ENCODE measurements around the gene KDM5C. TPM values are rescaled to one million over a fixed set of nuclear protein-coding genes. Genes with fewer than 3 reads are reported as not detected.

The KDM5C gene
- total RNA-seq, 1 donor from 2014 or later: 99.8 TPM

DNA sequence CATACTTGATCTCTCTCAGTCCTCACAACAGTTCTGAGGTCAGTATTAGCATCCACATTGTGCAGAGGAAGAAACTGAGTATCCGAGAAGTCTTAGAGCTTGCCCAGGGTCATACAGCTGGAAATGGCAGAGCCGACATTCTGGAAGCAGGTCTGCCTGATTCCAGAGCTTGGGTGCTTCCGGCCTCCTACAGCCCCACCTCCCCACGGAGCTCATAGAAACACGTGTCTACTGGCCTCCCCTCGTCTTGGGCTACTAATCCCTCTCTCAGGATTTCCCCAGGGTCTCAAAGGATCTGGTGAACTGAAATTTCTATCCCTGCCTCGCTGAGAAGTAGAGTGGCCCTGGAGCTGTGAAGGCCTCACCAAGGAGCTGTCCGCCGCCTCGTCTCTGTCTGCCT, 12.0 kb upstream of the KDM5C start:
- Mint-ChIP-seq H3K27ac (no peak overlapping the region), H3K4me1 (ENCODE audit: unreplicated experiment) (no peaks in the 10 kb centered on the region), H3K27me3 (no peaks in the 10 kb centered on the region), H3K4me3 (no peak overlapping the region), H3K36me3 (no peaks in the 10 kb centered on the region), H3K9me3 (no peaks in the 10 kb centered on the region)
- TF ChIP-seq CTCF (conservative IDR thresholded peaks at IDR 0.05): no peak
- no peak for DNase-seq (ENCODE audit: extremely low spot score, unreplicated experiment)

DNA sequence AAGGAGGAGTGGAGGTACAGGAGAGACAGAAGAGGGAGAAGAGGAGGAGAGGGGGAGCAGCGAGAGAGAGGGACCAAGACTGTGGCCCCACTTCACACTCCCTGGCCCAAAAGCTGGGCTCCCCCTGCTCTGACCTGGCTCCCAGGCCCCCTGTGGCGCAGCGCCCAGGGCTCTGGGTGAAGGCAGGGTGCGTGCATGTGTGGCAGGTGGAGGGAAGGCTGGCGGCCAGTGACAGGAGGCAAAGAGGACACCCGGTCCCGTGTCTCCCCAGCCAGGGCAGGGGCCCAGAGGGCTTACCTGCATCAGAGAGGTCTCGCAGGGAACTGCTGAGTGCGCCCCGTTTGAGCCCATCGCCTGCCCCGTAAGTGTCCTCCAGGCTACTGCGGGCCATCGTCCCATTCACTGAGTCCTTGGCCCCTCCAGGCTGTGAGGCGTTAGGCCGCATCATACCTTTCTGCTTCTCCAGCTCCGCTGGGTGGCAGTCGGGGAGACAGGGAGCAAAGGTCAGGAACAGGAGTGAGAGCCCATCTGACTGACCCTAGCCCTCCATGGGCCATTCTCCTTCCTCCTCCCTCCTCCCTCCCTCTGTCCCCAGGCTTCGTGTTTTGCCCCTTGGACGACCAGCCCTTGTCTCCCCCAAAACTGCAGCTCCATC, 11.1 kb upstream of the KDM5C start:
- Mint-ChIP-seq H3K36me3 (no peaks in the 10 kb centered on the region), H3K4me1 (ENCODE audit: unreplicated experiment) (no peaks in the 10 kb centered on the region), H3K4me3 (no peak overlapping the region), H3K27ac (no peak overlapping the region), H3K9me3 (no peaks in the 10 kb centered on the region), H3K27me3 (no peaks in the 10 kb centered on the region)
- TF ChIP-seq CTCF (conservative IDR thresholded peaks at IDR 0.05): no peak
- no peak for DNase-seq (ENCODE audit: extremely low spot score, unreplicated experiment)

DNA sequence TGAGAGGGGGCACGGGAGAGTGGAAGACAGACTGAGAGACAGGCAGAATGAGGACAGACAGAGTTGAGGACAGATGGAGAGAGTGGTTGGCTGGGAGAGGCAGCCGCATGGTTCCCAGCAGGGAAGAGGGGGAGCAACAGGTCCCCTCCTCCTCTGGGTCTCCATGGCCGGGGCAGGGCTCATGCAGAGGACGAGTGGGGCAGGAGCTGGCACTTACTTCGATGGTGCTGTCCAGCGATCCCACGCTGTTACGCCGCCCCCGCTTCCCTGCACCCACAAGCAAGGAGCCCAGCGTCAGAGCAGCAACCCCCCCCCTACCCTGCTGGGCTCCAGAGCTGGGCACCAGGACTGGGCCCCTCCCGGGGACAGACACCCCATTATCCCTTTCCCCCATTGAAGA, 10.6 kb upstream of the KDM5C start:
- Mint-ChIP-seq H3K36me3 (no peaks in the 10 kb centered on the region), H3K4me3 (no peak overlapping the region), H3K27ac (no peak overlapping the region), H3K4me1 (ENCODE audit: unreplicated experiment) (no peaks in the 10 kb centered on the region), H3K27me3 (no peaks in the 10 kb centered on the region), H3K9me3 (no peaks in the 10 kb centered on the region)
- no peak for TF ChIP-seq CTCF (conservative IDR thresholded peaks at IDR 0.05)
- DNase-seq (ENCODE audit: extremely low spot score, unreplicated experiment): no peak

- no peak for DNase-seq (ENCODE audit: extremely low spot score, unreplicated experiment)
- Mint-ChIP-seq H3K4me3 (no peak overlapping the region), H3K4me1 (ENCODE audit: unreplicated experiment) (no peaks in the 10 kb centered on the region), H3K36me3 (no peaks in the 10 kb centered on the region), H3K27ac (no peak overlapping the region), H3K9me3 (no peaks in the 10 kb centered on the region), H3K27me3 (no peaks in the 10 kb centered on the region)
- TF ChIP-seq CTCF (conservative IDR thresholded peaks at IDR 0.05): no peak
Observed at GRCh38 chrX:53234484-53234883, 9.5 kb upstream of the KDM5C start.

DNA sequence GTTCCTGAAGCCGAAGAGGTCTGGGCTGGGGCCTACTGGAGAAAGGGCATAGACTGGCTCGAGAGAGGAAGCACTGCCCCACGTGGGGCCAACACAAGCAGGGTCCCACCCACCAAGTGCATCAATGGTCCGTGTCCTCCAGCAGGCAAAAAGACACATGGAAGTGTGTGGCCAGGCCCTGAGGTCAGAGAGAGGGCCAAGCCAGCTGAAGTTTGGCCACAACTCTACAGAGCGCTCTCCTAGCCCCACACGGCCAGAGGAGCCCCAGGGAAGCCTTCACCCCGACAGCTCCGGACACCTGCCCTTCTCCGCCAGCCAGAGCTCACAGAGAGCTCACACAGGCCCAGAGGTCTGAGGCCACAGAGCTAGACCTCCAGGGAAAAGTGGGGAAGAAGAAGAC, 8.5 kb upstream of the KDM5C start:
- no peaks in the 10 kb centered on the region for H3K4me1 Mint-ChIP-seq (ENCODE audit: unreplicated experiment)
- H3K27ac Mint-ChIP-seq: no peak overlapping the region
- no peak overlapping the region for H3K4me3 Mint-ChIP-seq
- H3K9me3 Mint-ChIP-seq: no peaks in the 10 kb centered on the region
- TF ChIP-seq CTCF (conservative IDR thresholded peaks at IDR 0.05): no peak
- no peaks in the 10 kb centered on the region for H3K36me3 Mint-ChIP-seq
- DNase-seq (ENCODE audit: extremely low spot score, unreplicated experiment): no peak
- no peaks in the 10 kb centered on the region for H3K27me3 Mint-ChIP-seq

DNA sequence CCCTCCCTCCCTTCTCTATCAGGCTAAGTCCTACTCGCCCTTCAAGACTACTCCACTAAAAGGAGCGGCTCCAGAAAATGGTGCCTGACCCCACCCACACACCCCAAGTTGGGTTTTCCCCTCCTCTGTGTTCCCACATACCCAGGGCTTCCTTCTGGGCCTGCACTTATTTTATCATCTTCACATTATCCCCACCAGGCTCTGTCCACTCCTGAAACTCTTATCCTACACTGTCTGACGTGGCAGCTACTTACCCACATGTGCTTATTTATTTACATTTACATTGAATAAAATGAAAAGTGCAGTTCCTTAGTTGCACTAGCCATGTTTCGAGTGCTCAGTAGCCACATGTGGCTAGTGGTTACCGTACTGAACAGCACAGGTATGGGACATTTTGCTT, 5.1 kb upstream of the KDM5C start:
- Mint-ChIP-seq H3K27ac (no peak overlapping the region), H3K9me3 (no peaks in the 10 kb centered on the region), H3K27me3 (no peaks in the 10 kb centered on the region), H3K4me3 (no peak overlapping the region), H3K4me1 (ENCODE audit: unreplicated experiment) (no peaks in the 10 kb centered on the region), H3K36me3 (no peaks in the 10 kb centered on the region)
- no peak for TF ChIP-seq CTCF (conservative IDR thresholded peaks at IDR 0.05)
- no peak for DNase-seq (ENCODE audit: extremely low spot score, unreplicated experiment)
